OCI-LY1 (cell line): Measurements from ENCODE around the gene AGAP3.

ENCODE experiments used
- CTCF ChIP-seq: fragments of 200-600 bp; sonication (generic), shearing (Covaris generic); IDR thresholded peaks from 2 replicates; pipeline ENCODE4 v1.5.1; 2017; ENCODE audit warnings: mild to moderate bottlenecking, antibody characterized with exemption, low read length, moderate library complexity, mixed read lengths
- EZH2 ChIP-seq: fragments of 200-600 bp; sonication (generic), shearing (Covaris generic); IDR thresholded peaks from 2 replicates; pipeline ENCODE4 v1.8.0; 2017; ENCODE audit warnings: borderline replicate concordance, mixed run types, mild to moderate bottlenecking, antibody characterized with exemption, low read length, moderate library complexity, mixed read lengths

- no peak for TF ChIP-seq CTCF
- no peak for TF ChIP-seq EZH2
Observed at GRCh38 chr7:151167197-151167961, 81.1 kb downstream of the AGAP3 start, which contains the start of gene GBX1.
